NCI-H526 treated with DMSO at 0.1 percent for 48 hours (cell line): ENCODE measurements around the gene MMP26.

Source experiments
- DNase-seq: peaks from one replicate; lab custom pipeline; 2025; lab: John Stamatoyannopoulos, UW

The MMP26 gene

DNA sequence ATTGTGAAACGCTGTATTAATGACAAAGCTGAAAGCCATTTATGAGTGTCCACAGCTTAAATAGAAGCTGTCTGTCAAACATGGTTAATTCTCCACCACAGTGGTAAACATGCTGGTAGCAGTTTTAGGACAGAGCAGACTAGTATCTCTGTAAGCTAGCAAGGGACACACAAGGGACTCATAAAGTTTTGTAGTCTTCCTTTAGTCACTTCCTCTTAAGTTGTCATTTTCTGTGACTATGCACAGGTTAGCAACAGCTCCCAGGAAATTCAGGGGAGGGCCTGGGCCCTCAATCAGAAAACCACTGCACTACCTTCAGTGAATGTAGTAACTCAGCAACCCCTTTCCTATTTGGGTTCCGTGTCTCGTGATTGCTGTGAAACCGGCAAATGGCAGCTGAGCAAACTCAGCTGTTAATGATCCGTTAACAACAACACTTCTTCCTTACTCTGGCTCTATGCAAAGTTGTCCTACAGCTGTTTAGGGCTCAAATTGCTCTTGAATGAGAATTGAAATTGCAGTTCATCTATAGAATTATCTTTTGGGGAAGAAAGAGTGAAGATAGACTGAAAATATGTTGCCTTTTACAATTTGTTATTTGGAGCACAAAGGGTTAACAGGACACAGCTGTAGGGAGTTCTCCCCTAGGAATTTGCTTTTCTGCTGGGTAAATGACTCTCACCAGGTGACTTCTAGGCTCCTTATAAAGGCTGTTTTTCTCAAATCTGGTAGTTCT lies at the start of gene MMP26:
Gene MMP26, plus strand, starts transcription at position 731 of the 736 bp plus-strand sequence.
- DNase-seq = peak; percentile 91

GRCh38 chr11:4658629-4659445 lies 45.7 kb upstream of the MMP26 start:
- no peak for DNase-seq

DNA sequence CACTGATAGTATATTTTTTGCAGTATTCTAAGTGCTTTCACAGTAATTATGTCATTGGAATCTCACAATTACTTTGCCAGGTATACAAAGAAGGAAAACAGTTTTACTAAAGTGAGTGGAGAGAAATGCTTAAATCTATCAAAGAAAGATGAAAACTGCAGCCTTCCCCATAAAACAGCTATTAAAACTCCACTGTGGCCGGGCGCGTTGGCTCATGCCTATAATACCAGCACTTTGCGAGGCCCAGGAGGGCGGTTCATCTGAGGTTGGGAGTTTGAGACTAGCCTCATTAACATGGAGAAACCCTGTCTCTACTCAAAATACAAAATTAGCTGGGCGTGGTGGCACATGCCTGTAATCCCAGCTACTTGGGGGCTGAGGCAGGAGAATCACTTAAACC lies 41.7 kb upstream of the MMP26 start:
- no peak for DNase-seq

DNA sequence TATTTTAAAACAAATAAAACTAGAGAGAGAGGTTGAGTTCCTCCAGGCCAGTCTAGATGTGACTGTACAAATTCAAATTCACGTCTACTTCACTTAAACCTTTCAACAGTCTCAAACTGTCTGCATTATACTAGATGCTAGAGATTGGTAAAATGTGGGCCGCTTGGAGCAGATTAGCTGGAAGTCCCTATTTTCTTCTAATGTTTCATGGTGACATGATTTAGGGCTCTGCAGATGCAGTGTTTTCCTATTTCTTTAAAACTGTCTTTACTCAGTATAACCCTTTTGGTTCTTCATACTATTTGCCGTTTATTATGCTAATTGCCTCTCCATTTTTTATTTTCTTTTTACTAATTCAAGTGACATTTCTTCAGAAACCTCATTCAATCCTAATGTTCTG lies 40.4 kb upstream of the MMP26 start:
- DNase-seq = no peak

GRCh38 chr11:4664786-4665185 lies 39.8 kb upstream of the MMP26 start:
- DNase-seq = no peak

- no peak for DNase-seq
Observed at GRCh38 chr11:4665424-4665823, 39.2 kb upstream of the MMP26 start.

DNA sequence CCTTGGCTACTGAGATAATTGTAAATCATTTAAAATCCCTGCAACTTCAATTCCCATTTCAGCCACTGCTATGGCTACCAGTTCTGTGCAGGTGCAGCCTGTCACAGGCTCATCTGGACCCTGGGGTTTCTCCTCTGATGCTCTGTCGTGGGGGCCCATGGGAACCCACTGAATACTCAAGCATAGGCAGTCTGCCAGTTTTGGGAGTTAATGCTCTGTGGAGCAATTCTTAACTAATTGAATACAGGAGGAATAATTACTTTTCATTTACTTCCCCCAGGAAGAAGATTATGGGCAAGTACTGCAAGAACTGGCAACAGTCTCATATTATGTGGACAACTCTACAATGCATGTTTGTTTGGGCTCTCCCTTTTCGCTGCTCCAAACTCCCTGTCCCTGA lies 32.8 kb upstream of the MMP26 start:
- no peak for DNase-seq

GRCh38 chr11:4672470-4672869 lies 32.1 kb upstream of the MMP26 start:
- no peak for DNase-seq

DNA sequence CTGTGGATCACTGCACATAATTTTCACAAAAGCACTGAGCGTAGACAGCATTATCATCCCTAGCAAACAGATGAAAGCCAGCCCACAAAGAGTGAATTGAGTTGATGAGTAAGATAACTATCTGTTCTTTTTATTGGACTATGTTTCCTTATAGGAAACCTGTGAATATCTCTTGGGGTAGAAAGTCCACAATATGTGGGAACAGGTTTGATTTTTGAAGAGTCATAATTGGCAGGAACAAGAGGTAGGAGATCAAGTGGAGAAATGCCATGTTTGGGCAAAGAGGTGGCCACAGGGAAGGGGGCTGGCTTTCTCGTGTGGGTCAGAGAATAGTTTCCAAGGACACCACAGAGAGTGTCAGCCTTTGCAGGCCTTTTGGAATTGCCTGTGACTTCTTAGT lies 30.8 kb upstream of the MMP26 start:
- no peak for DNase-seq

DNA sequence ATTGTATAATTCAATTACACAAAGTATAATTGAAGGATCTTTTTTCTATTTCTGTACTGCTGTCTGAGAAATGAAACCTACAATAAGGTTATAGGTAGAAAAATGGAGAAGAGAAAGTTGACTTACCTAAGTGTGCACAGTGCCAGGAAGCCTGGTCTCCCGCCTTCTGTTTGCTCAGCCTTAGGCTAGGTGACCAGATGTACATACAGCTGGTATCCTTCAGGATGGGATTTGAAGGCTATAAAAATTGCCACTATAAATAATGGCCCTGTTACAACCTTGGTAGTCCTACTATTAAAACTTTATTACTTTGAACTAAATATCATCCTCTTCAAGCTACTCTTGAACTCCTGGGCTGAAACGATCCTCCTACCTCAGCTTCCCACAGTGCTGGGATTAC lies 26.6 kb upstream of the MMP26 start:
- no peak for DNase-seq

DNA sequence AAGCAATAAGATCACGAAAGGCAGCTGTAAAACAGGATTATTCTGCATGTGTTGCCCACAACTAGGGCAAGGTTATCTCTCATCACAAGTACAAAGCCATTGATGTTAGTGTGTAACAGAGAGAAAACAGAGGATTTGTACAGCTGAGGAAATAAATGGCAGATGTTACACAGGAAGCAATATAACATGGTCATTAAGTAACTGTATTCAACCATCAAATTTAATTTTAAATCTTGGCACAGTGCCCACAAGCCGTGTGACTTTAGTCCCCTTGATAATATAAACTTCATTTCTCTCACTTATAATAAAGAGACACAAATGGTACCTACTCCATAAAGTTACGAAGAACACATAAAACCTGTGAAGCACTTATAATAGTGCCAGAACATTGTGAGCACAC lies 24.2 kb upstream of the MMP26 start:
- DNase-seq = no peak

- DNase-seq = no peak
Observed at GRCh38 chr11:4682623-4683419, 21.8 kb upstream of the MMP26 start.

DNA sequence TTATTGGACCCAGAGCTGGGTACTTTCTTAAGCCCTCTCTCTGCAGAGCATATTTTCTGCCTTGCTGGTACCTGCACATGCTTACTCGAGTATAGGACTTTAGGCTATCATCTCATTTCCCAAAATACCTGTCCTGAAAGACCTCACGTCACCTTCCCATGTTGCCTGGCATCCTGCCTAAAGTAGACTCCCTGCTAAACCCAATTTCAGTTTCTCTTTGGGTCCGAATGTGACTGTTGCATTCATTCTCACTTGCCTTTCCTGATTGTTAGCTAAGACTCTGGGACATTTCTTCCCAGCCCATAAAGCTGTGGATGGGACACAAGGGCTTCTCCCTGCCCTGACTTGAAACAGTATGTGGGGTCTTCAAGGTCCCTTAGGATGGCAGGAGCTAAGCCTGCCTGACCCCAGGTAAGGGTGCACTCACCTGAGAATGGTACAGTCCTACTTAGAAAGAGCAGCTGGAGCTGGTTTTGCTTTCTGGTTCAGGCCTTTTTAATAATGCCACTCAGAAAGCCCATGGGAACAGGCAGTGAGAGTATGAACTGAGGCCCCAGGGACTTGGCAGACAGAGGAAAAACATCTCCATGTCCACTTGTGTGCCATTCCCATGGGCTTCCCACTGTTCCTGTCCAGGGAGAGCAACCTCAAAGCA lies 19.8 kb upstream of the MMP26 start:
- no peak for DNase-seq

DNA sequence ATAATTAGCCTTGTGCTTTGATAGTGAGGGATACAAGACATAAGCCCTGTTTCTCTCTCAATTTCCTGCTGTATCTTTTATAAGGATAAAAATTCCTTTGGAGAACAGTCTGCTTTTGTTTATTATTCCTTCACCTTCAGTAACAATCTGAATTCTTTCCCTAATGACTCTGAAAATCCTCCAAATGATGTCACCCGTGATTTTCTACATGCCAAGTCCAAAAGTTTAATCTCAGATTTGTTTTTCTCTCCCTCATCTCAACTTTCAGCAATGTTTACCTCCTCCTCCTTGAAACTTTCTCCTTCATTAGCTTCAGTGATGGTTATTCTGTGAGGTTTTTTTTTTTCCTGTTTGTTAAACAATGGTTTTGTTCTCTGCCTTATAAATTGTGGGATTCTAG lies 9.1 kb upstream of the MMP26 start:
- no peak for DNase-seq

- no peak for DNase-seq
Observed at GRCh38 chr11:4697585-4697984, 7.0 kb upstream of the MMP26 start, which contains the start of gene OR51E2. TSS of gene OR51E2 (minus strand) at chr11:4697853. CDS start at chr11:4682711, 15,142 bp downstream.

DNA sequence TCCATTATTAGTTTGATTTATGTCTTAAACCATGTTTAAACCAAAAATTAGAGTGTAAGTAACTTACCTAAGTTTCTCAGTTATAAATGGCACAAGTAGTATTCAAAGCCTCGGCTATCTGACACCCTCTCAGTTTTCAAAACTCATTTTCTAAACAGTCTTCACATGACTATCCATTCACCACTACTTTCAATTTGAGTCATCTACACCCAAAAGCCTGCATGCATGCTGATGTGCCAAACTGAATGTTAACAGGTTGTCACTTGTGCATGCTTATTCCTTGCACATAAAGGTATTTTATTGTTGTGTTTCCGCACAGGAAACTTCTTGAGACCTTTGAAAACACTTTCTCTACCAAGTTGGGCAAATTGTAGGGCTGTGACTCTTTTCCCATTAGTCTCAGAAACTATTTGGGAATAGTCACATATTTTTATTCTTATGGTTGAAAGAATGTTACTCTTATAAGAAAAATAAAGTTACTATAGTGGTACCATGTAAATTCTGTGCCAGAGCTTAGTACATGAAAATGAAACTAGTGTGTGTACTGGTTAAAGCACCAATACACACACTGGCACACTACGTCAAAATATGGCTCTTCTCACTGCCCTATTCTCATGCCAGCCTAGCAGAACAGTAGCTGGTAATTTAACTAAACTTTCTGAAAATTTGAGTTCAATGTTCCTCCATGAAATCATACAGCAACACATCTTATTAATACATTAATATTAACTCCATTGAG lies 4.7 kb upstream of the MMP26 start:
- DNase-seq = no peak

- DNase-seq = no peak
Observed at GRCh38 chr11:4700436-4700820, 4.2 kb upstream of the MMP26 start.

- peak; percentile 90 for DNase-seq
Observed at GRCh38 chr11:4704790-4705334, 278 bp downstream of the MMP26 start.

DNA sequence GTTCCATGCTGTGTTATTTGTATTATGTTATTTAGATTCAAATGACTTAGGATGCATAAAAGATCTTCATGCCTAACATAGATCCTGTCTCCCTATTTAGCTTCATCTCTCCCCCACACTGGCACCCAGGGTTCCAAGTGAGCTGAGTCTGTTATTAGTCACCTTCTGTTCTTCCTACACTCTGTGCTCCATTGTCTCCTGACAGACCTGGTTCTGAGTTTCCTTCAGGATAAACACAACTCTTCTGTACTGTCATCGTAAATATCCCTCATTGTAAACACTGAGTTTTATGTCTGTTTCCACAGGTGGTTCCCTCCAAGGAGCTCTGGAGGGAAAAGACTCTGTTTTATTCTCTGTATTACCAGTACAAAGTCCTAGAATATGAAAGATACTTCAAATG lies 8.7 kb downstream of the MMP26 start:
- no peak for DNase-seq

DNA sequence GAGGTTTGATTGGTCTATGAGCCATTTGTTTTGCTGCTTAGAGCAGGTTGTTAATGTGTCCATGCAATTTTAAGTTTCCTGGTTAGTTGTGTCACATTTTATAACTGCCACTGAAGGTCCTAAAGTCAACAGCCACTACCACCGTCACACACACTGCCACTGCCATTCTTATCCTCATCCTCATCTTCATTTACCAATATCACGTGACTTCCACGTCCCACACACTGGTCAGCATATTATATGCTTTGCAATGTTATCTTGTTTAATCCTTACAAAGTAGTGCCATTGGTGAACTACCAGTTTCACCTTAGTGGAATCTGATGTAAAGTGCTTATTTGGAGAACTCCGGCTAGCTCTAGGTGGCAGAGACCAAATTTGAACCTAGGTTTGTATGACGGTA lies 9.7 kb downstream of the MMP26 start:
- DNase-seq = no peak
